ENCODE data around the gene RNF17.

The RNF17 gene

GRCh38 chr13:24858953-24859352 is 95.0 kb downstream of the RNF17 start:
- no peak for DNase-seq (ENCODE audit: low read depth)

- DNase-seq (ENCODE audit: low read depth) = no peak
Observed at GRCh38 chr13:24860770-24861169, 96.8 kb downstream of the RNF17 start.

GRCh38 chr13:24861617-24862362 is 97.8 kb downstream of the RNF17 start:
- no peak for DNase-seq (ENCODE audit: low read depth)

- no peak for DNase-seq (ENCODE audit: low read depth)
Observed at GRCh38 chr13:24863748-24864540, 100.0 kb downstream of the RNF17 start.

- DNase-seq (ENCODE audit: low read depth) = no peak
Observed at GRCh38 chr13:24864579-24864978, 100.6 kb downstream of the RNF17 start.

- no peak for DNase-seq (ENCODE audit: low read depth)
Observed at GRCh38 chr13:24865163-24865953, 101.4 kb downstream of the RNF17 start.

DNA sequence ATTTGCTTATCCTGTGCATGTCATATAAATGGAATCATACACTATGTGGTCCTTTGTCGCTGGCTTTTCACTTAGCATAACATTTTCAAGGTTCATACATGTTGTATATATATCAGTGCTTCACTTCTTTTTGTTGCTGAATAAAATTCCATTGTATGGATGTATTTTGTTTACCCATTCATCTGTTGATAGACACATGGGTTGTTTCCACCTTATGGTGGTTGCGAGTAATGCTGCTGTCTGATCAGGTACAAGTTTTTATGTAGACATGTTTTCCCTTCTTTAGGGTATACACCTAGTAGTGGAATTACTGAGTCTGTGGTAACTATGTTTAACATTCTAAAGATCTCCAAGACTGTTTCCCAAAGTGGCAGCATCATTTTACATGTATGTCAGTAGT is 102.5 kb downstream of the RNF17 start:
- no peak for DNase-seq (ENCODE audit: low read depth)

DNA sequence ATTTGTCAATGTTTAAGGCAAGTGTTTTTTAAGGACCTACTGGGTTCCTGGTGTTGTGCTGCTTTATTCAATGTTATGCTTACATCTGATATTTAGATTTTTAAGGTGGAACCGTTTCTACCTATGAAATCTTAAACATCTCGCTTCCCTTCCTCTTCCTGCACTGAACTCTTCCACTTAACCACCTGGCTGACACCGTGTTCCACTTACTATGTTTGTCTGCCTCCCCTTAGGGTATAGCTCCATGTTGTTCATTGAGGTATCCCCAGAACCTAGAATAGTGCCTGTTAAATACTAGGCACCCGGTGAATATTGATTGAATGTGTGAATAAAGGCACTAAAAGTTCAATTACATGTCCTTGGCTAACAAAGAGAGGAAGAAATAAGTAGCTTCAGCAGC is 104.9 kb downstream of the RNF17 start:
- DNase-seq (ENCODE audit: low read depth) = no peak

- DNase-seq (ENCODE audit: low read depth) = no peak
Observed at GRCh38 chr13:24870380-24870760, 106.4 kb downstream of the RNF17 start.

DNA sequence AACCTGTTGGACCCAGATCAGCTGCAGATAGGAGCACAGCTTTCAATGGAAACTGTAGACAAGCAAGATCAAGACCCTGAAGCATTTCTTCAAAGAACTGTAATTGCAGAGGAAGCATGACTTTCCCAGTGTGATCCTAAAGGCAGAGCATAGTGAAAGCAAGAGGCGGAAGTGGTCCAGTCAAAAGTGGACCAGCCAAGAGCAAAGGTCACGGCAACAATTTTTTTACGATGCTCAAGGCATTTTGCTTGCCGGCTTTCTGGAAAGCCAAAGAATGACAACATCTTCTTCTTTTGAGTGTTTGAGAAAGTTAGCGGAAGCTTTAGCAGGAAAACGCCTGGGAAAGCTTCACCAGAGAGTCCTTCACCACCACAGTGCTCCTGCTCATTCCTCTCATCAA is 111.6 kb downstream of the RNF17 start:
- no peak for DNase-seq (ENCODE audit: low read depth)

DNA sequence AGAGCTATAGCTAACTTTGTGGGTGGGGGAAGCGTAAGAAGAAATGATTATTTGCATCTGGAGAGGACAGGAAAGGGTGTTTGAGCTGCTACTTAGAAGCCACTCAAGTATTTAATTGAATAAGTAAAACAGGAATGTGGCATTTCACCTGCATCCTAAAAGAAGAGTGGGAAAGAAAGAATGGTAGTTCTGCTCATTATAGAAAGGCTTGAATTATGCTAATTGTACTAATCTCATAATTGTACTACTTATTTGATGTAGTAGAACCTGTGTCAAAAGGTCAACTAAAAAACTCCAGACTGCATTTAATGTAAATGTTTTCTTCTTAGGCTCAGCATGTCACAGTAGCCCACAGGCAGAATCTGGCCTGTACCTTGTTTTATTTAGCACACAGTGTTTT is 113.6 kb downstream of the RNF17 start:
- no peak for DNase-seq (ENCODE audit: low read depth)

- DNase-seq (ENCODE audit: low read depth) = no peak
Observed at GRCh38 chr13:24878340-24878739, 114.4 kb downstream of the RNF17 start.

GRCh38 chr13:24882665-24883064 is 118.7 kb downstream of the RNF17 start:
- no peak for DNase-seq (ENCODE audit: low read depth)

- no peak for DNase-seq (ENCODE audit: low read depth)
Observed at GRCh38 chr13:24887759-24888158, 123.8 kb downstream of the RNF17 start.

GRCh38 chr13:24888291-24888931 is 124.4 kb downstream of the RNF17 start:
- DNase-seq (ENCODE audit: low read depth) = no peak

DNA sequence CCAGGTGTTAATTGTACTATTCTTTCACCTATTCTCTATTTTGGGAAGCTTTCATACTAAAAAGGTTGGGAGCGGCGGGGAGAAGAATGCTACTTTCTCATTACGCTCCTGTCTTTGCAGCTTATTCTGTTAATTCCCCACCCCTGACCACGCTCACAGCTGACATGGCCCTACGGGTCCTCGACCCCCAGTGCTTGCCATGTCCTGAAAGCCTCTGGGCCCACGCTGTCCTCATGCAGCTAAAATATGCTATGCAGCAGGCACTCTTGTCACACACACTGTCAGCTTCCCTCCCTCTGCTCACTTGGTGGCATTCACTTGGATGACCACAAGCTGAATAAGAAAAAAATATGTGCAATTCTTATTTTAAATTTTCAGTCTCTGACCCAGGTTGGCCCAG is 126.3 kb downstream of the RNF17 start:
- DNase-seq (ENCODE audit: low read depth) = no peak

- no peak for DNase-seq (ENCODE audit: low read depth)
Observed at GRCh38 chr13:24891476-24892108, 127.6 kb downstream of the RNF17 start.

GRCh38 chr13:24892829-24893228 is 128.9 kb downstream of the RNF17 start:
- DNase-seq (ENCODE audit: low read depth) = no peak

DNA sequence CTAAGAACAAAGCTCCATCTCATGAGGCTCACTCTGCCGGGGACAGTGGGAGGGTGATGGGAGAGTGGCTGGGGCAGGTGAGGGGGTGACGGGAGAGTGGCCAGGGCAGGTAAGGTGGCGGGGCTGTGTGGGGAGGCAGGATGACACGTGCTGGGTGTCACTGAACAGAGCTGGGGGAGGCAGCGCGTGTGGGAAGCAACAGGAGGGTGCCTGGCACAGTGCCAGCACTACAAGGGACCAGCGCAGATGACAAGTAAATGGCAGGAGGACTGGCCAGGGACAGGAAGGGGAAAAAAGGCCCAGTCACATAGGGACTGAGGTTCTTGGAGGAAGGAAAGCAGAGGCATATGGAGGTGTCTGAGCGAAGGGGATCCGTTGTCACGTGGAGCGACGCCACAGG is 129.9 kb downstream of the RNF17 start:
- DNase-seq (ENCODE audit: low read depth) = no peak

DNA sequence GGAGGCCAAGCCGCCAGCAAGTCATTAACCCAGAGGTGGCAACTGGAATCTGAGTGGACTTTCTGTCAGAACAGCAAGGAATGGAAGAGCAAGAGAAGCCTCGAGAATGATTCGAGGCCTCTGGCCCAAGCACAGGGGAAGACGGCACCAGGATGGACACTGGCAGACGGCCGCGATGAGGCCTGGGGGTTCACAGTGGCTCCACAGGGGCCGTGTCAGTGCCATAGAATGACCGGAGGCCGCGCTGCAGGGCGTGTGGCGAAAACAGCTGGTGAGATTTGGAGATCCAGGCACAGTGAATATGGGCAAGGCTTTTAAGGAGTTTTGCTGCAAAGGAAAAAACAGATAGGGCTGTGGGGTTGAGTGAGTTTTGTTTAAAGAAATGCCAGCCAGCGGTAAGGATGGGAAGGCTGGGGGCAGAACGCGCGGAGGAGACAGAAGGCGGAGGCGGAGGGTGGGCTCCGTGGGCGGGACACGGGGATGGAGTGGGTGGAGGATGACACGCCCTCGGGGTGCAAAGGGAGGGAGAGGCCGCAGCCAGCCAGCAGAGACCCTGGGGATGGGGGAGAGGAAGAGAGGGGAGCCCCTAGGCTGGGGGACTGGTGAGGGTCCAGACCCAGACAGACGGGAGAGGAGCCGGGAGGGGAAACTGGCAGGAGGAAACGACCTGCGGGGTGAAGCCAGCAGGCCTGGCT is 130.5 kb downstream of the RNF17 start:
- no peak for DNase-seq (ENCODE audit: low read depth)

DNA sequence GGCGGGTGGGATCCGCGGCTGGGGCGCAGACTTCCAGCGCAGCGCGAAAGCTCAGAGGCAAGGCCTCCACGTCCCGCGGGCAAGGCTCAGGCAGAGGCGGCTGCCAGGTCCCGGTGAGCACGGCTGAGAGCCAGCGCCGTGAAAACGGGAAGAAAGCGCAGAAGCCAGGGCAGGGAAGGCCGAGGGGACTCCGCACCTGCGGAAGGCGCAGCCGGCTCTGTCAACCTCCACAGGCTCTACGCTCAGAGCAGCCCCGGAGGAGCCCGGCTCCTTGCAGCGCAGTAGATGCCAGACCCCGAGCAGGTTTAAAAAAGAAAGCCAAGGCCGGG is 131.0 kb downstream of the RNF17 start:
- DNase-seq (ENCODE audit: low read depth) = no peak
